ENCODE results near the gene GTF2E1.

GRCh38 chr3:120795959-120796358, 53.4 kb downstream of the GTF2E1 start:
- TF ChIP-seq CTCF (IDR thresholded peaks at IDR 0.05), result no peak
- TF ChIP-seq EP300 (IDR thresholded peaks at IDR 0.05), result no peak

Measured in suprapubic skin (tissue), 3 donors.